ENCODE results near the gene CPSF7.

The CPSF7 gene

GRCh38 chr11:61353131-61354067, 76.4 kb downstream of the CPSF7 start:
- no peak for DNase-seq (ENCODE audit: low read depth)
